HepG2 (cell line): ENCODE data around the gene TTLL4. TPM values are rescaled to one million over a fixed set of nuclear protein-coding genes. Genes with fewer than 3 reads are reported as not detected.

Source experiments
- AKNA ChIP-seq: sonication (generic); formaldehyde crosslinking; IDR thresholded peaks from 2 replicates; pipeline ENCODE4 v1.4.0; 2020; ENCODE audit warnings: missing genetic modification reagents, borderline replicate concordance
- KLF12 ChIP-seq: sonication (generic); formaldehyde crosslinking; IDR thresholded peaks from 2 replicates; pipeline ENCODE4 v1.4.0; 2020; ENCODE audit warnings: missing genetic modification reagents, borderline replicate concordance
- NFKB2 ChIP-seq: sonication (generic); formaldehyde crosslinking; IDR thresholded peaks from 2 replicates; pipeline ENCODE4 v1.4.0; 2020; ENCODE audit warnings: missing genetic modification reagents, borderline replicate concordance
- SNAPC2 ChIP-seq: sonication (generic); formaldehyde crosslinking; IDR thresholded peaks from 2 replicates; pipeline ENCODE4 v1.8.1; 2022; ENCODE audit warnings: mild to moderate bottlenecking, missing genetic modification reagents
- SP5 ChIP-seq: IDR thresholded peaks from 2 replicates; pipeline ENCODE4 v1.6.1; 2016; ENCODE audit warnings: low read depth, borderline replicate concordance
- SRY ChIP-seq: sonication (generic); formaldehyde crosslinking; IDR thresholded peaks from 2 replicates; pipeline ENCODE4 v1.8.0; 2022; ENCODE audit warnings: mild to moderate bottlenecking, missing genetic modification reagents
- TBX3 ChIP-seq: fragments of 450-650 bp; IDR thresholded peaks from 2 replicates; pipeline ENCODE4 v1.6.1; 2017; ENCODE audit warnings: antibody characterized with exemption, mild to moderate bottlenecking, inconsistent platforms, borderline replicate concordance
- ZMAT3 ChIP-seq: sonication (generic); formaldehyde crosslinking; conservative IDR thresholded peaks from 2 replicates; pipeline ENCODE4 v1.7.0; 2021; ENCODE audit warnings: missing genetic modification reagents
- ZNF567 ChIP-seq: sonication (generic); formaldehyde crosslinking; IDR thresholded peaks from 2 replicates; pipeline ENCODE4 v1.8.1; 2023; ENCODE audit warnings: mild to moderate bottlenecking, missing genetic modification reagents, borderline replicate concordance
- ZNF597 ChIP-seq: sonication (generic); formaldehyde crosslinking; IDR thresholded peaks from 2 replicates; pipeline ENCODE4 v1.5.0; 2020; ENCODE audit warnings: missing genetic modification reagents
- ZNF766 ChIP-seq: sonication (generic); formaldehyde crosslinking; IDR thresholded peaks from 2 replicates; pipeline ENCODE4 v1.5.0; 2020; ENCODE audit warnings: missing genetic modification reagents, borderline replicate concordance
- ZNF777 ChIP-seq: sonication (generic); formaldehyde crosslinking; IDR thresholded peaks from 2 replicates; pipeline ENCODE4 v1.4.0; 2020; ENCODE audit warnings: missing genetic modification reagents
- ZSCAN20 ChIP-seq: sonication (generic); formaldehyde crosslinking; IDR thresholded peaks from 2 replicates; pipeline ENCODE4 v1.4.0; 2020; ENCODE audit warnings: missing genetic modification reagents, mild to moderate bottlenecking, borderline replicate concordance
- polyA plus RNA-seq, 8 experiments: library from polyadenylated mRNA; depleted of rRNA in 3 of 8; stranded (reverse) in 7 of 8; unstranded in 1 of 8; fragments of >200 nt; fragmentation: Illumina TruSeq in 4 of 8; extraction: Trizol in 4 of 8; gene quantifications; 2 replicates each; pipeline versions ENCODE4 v1.2.1 to v1.2.3, GENCODE V29; 2011 to 2016; ENCODE audit warnings: low read depth in 4 of 8, missing spikeins in 1 of 8, mixed read lengths in 1 of 8; ENCODE audit not compliant: insufficient read depth in 1 of 8
- total RNA-seq, 5 experiments: library from RNA; depleted of rRNA; stranded (reverse); fragments of >200 nt; fragmentation: Illumina TruSeq; extraction: Trizol; gene quantifications; 2 replicates each; pipeline ENCODE4 v1.2.3, GENCODE V29; 2016; ENCODE audit warnings: low read depth in 1 of 5
- TF ChIP-seq, protein P1 (sequence below): sonication (generic); formaldehyde crosslinking; IDR thresholded peaks from 2 replicates; pipeline ENCODE4 v1.4.0; 2020; ENCODE audit warnings: missing genetic modification reagents
- TF ChIP-seq, protein P2 (sequence below): sonication (generic); formaldehyde crosslinking; IDR thresholded peaks from 2 replicates; pipeline ENCODE4 v1.4.0; 2020; ENCODE audit warnings: mild to moderate bottlenecking, missing genetic modification reagents

TTLL4 gene
- total and polyA plus RNA-seq, 2 of the 13 experiments (the other 11 are each of a cell fraction or from before 2014, with no cell fraction given): 77.5 to 84.6 TPM

- TF ChIP-seq, protein P1, sequence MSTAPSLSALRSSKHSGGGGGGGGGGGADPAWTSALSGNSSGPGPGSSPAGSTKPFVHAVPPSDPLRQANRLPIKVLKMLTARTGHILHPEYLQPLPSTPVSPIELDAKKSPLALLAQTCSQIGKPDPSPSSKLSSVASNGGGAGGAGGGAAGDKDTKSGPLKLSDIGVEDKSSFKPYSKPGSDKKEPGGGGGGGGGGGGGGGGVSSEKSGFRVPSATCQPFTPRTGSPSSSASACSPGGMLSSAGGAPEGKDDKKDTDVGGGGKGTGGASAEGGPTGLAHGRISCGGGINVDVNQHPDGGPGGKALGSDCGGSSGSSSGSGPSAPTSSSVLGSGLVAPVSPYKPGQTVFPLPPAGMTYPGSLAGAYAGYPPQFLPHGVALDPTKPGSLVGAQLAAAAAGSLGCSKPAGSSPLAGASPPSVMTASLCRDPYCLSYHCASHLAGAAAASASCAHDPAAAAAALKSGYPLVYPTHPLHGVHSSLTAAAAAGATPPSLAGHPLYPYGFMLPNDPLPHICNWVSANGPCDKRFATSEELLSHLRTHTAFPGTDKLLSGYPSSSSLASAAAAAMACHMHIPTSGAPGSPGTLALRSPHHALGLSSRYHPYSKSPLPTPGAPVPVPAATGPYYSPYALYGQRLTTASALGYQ (CRISPR knock-in tag): no peak
- peak; percentile 15; the same call in 1 of the 2 replicates for TF ChIP-seq SNAPC2
- TF ChIP-seq ZNF766 (CRISPR knock-in tag): no peak
- TF ChIP-seq TBX3: peak; percentile 52; the same call in 1 of the 2 replicates
- TF ChIP-seq ZNF567 (CRISPR knock-in tag): 0 out of 2 replicates have a peak, but pooled peaks have one; percentile 37
- no peak for TF ChIP-seq NFKB2 (CRISPR knock-in tag)
- no peak for TF ChIP-seq AKNA
- no peak for TF ChIP-seq ZSCAN20
- no peak for TF ChIP-seq ZNF597 (CRISPR knock-in tag)
- TF ChIP-seq KLF12 (CRISPR knock-in tag): 0 out of 2 replicates have a peak, but pooled peaks have one; percentile 28
- TF ChIP-seq ZMAT3: no peak
- no peak; the same call in 1 of the 2 replicates for TF ChIP-seq ZNF777 (CRISPR knock-in tag)
- no peak for TF ChIP-seq SRY (CRISPR knock-in tag)
- peak; percentile 68 for TF ChIP-seq SP5 (CRISPR knock-in tag)
- TF ChIP-seq, protein P2, sequence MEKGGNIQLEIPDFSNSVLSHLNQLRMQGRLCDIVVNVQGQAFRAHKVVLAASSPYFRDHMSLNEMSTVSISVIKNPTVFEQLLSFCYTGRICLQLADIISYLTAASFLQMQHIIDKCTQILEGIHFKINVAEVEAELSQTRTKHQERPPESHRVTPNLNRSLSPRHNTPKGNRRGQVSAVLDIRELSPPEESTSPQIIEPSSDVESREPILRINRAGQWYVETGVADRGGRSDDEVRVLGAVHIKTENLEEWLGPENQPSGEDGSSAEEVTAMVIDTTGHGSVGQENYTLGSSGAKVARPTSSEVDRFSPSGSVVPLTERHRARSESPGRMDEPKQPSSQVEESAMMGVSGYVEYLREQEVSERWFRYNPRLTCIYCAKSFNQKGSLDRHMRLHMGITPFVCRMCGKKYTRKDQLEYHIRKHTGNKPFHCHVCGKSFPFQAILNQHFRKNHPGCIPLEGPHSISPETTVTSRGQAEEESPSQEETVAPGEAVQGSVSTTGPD (CRISPR knock-in tag): no peak
Measured at GRCh38 chr2:218780851-218781690, 70.4 kb downstream of the TTLL4 start (continued).
